Nephron (organoid): ENCODE measurements around the gene E2F8.
"Not testable (repeated sequence)": the region's sequence is repeated elsewhere in the genome, so short reads cannot be mapped to it uniquely, and the experiment has no call there.

Experiments used
- H3K27ac Mint-ChIP-seq, 3 experiments: 2 replicates each; pipeline ENCODE4 v1.8.0; 2020; ENCODE audit warnings: mixed read lengths in 3 of 3, mild to moderate bottlenecking in 2 of 3, moderate library complexity in 1 of 3
- H3K27me3 Mint-ChIP-seq: 2 replicates; pipeline ENCODE4 v1.8.0; 2021; ENCODE audit warnings: low read depth, mild to moderate bottlenecking, moderate library complexity, mixed read lengths
- H3K36me3 Mint-ChIP-seq: 2 replicates; pipeline ENCODE4 v1.8.0; 2020; ENCODE audit warnings: low read depth, mixed read lengths
- H3K4me1 Mint-ChIP-seq: 2 replicates; pipeline ENCODE4 v1.8.0; 2020; ENCODE audit warnings: mixed read lengths
- H3K4me3 Mint-ChIP-seq, 3 experiments: 2 replicates each; pipeline ENCODE4 v1.8.0; 2020; ENCODE audit warnings: mild to moderate bottlenecking in 3 of 3, mixed read lengths in 3 of 3, moderate library complexity in 2 of 3
- H3K9me3 Mint-ChIP-seq: 2 replicates; pipeline ENCODE4 v1.8.0; 2020; ENCODE audit warnings: mixed read lengths
- TF ChIP-seq, protein P1 (sequence below), 3 experiments: fragments of 200-600 bp; sonication (generic); IDR thresholded peaks; one replicate each; pipeline ENCODE4 v1.5.0; 2021; ENCODE audit warnings: antibody characterized with exemption in 3 of 3; ENCODE audit not compliant: unreplicated experiment in 3 of 3

The E2F8 gene

DNA sequence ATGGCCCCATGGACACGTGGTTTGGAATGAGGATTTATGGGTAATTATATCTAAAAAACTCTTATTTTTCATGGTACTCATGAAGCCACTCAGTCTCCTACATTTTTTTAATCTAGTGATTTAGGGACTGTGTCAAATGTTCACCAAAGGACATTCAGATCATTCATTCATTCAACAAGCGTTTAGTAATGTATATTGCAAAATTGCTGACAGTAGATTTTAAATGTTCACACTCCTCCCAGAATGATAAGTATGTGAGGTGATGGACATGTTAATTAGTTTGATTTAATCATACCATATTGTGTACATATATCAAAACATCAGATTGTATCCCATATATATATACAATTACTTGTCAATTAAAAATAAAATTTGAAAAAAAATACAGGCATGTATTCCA, 40.8 kb upstream of the E2F8 start:
- Mint-ChIP-seq H3K4me1 (peaks cover 9% of the 10 kb centered on the region), H3K9me3 (no peaks in the 10 kb centered on the region), H3K36me3 (no peaks in the 10 kb centered on the region), H3K27me3 (peaks cover 11% of the 10 kb centered on the region), H3K27ac (no peak overlapping the region), H3K4me3 (no peak overlapping the region)
- TF ChIP-seq, protein P1, sequence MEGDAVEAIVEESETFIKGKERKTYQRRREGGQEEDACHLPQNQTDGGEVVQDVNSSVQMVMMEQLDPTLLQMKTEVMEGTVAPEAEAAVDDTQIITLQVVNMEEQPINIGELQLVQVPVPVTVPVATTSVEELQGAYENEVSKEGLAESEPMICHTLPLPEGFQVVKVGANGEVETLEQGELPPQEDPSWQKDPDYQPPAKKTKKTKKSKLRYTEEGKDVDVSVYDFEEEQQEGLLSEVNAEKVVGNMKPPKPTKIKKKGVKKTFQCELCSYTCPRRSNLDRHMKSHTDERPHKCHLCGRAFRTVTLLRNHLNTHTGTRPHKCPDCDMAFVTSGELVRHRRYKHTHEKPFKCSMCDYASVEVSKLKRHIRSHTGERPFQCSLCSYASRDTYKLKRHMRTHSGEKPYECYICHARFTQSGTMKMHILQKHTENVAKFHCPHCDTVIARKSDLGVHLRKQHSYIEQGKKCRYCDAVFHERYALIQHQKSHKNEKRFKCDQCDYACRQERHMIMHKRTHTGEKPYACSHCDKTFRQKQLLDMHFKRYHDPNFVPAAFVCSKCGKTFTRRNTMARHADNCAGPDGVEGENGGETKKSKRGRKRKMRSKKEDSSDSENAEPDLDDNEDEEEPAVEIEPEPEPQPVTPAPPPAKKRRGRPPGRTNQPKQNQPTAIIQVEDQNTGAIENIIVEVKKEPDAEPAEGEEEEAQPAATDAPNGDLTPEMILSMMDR (IDR thresholded peaks at IDR 0.05; ENCODE audit: unreplicated experiment in 3 of 3): no peak

DNA sequence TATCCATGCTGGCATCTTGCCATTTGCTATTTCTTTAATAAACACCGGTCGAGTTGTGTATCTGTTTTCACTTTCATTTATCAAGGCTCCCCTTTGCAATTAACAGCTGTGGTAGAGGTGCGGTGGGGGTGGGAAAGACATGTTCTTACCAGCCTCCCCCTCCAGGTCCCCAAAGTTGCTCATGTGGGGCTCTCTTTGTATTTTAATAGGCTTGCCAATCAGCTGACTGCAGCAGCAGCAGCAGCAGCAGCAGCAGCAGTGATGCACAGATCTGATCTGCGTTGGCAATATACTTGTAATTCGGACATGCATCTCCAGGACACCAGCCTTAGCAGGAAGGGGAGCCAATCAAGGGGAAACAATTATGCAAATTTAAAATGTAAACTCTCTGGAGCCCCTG, 40.3 kb upstream of the E2F8 start:
- TF ChIP-seq, protein P1 (IDR thresholded peaks at IDR 0.05; ENCODE audit: unreplicated experiment in 3 of 3): no peak
- Mint-ChIP-seq H3K36me3 (no peaks in the 10 kb centered on the region), H3K27ac (no peak overlapping the region), H3K4me3 (peak overlapping the region in 2 of 3 experiments; percentile 35 to 37), H3K27me3 (peaks cover 9% of the 10 kb centered on the region), H3K9me3 (no peaks in the 10 kb centered on the region), H3K4me1 (peaks cover 9% of the 10 kb centered on the region)

DNA sequence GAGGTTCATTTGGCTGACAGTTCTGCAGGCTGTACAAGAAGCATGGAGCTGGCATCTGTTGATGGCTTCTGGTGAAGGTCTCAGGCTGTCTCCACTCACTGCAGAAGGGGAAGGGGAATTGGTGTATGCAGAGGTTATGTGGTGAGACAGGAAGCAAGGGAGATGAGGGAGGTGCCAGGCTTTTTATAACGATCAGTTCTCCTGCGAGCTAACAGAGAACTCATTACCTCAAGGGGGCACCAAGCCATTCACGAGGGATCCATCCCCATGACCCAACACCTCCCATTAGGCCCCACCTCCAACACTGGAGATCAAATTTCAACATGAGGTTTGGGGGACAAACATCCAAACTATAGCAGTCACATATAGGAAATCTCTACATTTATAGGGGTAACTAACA, 38.7 kb upstream of the E2F8 start:
- Mint-ChIP-seq H3K27me3 (peaks cover 4% of the 10 kb centered on the region), H3K9me3 (no peaks in the 10 kb centered on the region), H3K36me3 (no peaks in the 10 kb centered on the region), H3K4me1 (peaks cover 9% of the 10 kb centered on the region), H3K27ac (no peak overlapping the region), H3K4me3 (no peak overlapping the region)
- TF ChIP-seq, protein P1 (IDR thresholded peaks at IDR 0.05; ENCODE audit: unreplicated experiment in 3 of 3): no peak

DNA sequence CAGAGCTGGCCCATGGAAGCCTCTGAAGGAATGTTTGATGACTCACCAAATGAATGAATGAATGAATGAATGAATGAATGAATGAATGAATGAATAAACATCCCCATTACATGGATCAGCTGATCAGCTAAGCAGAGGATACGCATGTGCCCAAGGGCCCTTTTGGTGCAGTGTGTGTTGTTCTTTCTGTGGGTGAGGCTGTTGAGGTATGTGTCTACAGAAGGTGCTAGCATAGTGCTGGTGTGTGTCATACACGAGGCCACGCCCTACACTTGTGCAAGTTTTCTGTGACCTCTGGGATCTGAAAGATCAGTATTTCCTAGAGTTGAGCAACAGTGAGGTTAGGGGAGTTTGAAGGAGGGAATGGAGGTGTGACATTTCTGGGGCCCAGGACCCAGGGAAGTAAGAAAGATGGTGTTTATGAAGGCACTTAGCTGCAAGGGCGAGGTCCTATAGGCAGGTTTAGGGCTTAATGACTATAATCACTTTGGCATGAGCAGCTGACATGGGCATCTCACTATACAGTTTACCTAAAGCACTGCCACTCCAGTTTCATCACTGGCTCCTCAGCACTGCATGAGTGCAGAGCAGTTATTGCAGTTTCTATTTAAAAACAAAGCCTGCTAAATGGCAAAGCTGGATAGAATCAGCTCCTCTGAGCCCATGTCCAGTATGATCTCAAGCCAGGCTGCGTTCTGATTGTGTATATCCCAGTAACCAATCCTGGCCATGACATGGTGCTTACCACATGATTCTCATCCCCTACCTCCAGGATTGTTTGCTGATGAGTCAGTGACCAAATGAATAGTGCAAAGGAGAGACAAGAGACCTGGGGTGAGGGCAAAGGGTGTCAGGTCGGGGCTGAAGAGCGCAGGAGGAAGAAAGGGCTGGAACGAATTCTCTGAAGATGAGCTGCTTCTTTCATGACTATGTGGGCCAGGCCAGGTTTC, 36.4 kb upstream of the E2F8 start:
- Mint-ChIP-seq H3K36me3 (no peaks in the 10 kb centered on the region), H3K4me3 (no peak overlapping the region), H3K27me3 (peaks cover 12% of the 10 kb centered on the region), H3K4me1 (peaks cover 9% of the 10 kb centered on the region), H3K9me3 (no peaks in the 10 kb centered on the region), H3K27ac (no peak overlapping the region)
- TF ChIP-seq, protein P1 (IDR thresholded peaks at IDR 0.05; ENCODE audit: unreplicated experiment in 3 of 3): no peak

DNA sequence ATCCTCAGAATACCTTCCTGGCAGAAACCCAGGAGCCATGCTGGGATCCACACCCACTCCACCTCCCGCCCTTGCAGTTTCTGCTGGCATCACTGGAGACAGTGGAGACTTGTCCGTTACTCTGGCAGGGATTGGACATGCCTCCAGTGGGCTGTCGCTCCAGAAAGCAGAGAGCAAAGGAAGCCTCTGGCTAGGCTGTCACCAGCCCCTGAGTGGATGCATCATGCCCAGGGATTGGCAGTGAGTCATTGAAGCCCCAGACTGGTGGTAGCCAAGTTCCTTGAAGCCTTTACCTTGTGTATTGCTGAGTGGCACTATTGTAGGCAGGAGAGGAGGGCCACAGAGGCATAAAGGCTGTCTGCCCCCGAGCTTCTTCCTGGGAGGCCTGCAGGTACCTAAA, 34.8 kb upstream of the E2F8 start:
- Mint-ChIP-seq H3K4me1 (peaks cover 3% of the 10 kb centered on the region), H3K27ac (no peak overlapping the region), H3K4me3 (no peak overlapping the region), H3K27me3 (peaks cover 23% of the 10 kb centered on the region), H3K9me3 (peaks cover 6% of the 10 kb centered on the region), H3K36me3 (no peaks in the 10 kb centered on the region)
- TF ChIP-seq, protein P1 (IDR thresholded peaks at IDR 0.05; ENCODE audit: unreplicated experiment in 3 of 3): no peak

DNA sequence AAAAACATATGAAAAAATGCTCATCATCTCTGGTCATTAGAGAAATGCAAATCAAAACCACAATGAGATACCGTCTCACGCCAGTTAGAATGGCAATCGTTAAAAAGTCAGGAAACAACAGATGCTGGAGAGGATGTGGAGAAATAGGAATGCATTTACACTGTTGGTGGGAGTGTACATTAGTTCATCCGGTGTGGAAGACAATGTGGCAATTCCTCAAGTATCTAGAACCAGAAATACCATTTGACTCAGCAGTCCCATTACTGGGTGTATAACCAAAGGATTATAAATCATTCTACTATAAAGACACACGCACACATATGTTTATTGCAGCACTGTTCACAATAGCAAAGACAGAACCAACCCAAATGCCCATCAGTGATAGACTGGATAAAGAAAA, 32.5 kb upstream of the E2F8 start:
- not testable (repeated sequence) for H3K27ac Mint-ChIP-seq, H3K9me3 Mint-ChIP-seq, H3K4me1 Mint-ChIP-seq, H3K36me3 Mint-ChIP-seq, H3K4me3 Mint-ChIP-seq
- H3K27me3 Mint-ChIP-seq: peaks cover 31% of the 10 kb centered on the region
